NB4 (cell line): ENCODE results near the gene STIP1.

Experiments
- DNase-seq: peaks from one replicate; pipeline ENCODE4 v3.0.0; 2010; ENCODE audit warnings: low read depth
- H3K4me3 ChIP-seq: one replicate; pipeline ENCODE4 v1.5.1; 2011; ENCODE audit warnings: mild to moderate bottlenecking, low read depth, low read length, moderate library complexity
- MYC ChIP-seq: IDR thresholded peaks from 2 replicates; pipeline ENCODE4 v1.6.1; 2011; ENCODE audit warnings: low read depth, low read length
- POLR2A ChIP-seq: IDR thresholded peaks from 2 replicates; pipeline ENCODE4 v1.6.1; 2011; ENCODE audit warnings: mild to moderate bottlenecking; ENCODE audit not compliant: insufficient read length; ENCODE audit errors: extremely low read depth
- TF ChIP-seq, protein P1 (sequence below): IDR thresholded peaks from one replicate; pipeline ENCODE4 v1.5.1; 2012; ENCODE audit warnings: low read depth, low read length
- TF ChIP-seq, protein P2 (sequence below): IDR thresholded peaks from 2 replicates; pipeline ENCODE4 v1.6.1; 2011; ENCODE audit warnings: low read depth, low read length

Gene STIP1

DNA sequence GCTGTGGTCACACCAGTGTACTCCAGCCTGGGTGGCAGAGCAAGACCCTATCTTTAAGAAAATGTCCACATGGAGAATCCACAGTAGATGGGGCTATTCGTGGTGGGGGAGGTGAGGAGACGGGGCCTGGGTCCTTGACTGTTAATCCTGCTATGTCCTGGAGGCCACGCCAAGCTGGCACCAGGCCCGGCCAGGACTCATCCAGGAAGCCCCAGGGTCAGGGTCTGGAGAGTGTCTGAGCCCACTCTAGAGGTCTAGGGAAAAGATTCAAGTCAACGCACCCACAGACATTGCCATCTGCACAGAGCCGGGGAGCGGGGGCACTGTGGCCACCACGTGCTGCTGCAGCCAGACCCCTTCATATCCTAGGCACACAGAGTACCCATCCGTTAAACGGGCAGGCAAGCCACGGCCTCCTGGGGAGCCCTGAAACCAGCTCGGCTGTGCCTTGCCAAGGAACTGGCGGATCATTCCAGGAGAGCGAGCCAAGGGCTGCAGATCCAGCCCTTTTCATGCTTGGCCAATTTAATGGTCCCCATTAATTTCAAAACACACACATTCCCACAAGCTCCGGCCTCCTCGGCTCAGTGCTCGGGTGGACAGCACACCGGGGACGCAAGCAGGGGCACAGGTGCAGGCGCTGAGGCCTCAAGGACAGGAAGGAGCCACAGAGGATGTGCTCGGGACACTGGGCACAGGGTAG is 44.7 kb upstream of the STIP1 start:
- TF ChIP-seq, protein P1, sequence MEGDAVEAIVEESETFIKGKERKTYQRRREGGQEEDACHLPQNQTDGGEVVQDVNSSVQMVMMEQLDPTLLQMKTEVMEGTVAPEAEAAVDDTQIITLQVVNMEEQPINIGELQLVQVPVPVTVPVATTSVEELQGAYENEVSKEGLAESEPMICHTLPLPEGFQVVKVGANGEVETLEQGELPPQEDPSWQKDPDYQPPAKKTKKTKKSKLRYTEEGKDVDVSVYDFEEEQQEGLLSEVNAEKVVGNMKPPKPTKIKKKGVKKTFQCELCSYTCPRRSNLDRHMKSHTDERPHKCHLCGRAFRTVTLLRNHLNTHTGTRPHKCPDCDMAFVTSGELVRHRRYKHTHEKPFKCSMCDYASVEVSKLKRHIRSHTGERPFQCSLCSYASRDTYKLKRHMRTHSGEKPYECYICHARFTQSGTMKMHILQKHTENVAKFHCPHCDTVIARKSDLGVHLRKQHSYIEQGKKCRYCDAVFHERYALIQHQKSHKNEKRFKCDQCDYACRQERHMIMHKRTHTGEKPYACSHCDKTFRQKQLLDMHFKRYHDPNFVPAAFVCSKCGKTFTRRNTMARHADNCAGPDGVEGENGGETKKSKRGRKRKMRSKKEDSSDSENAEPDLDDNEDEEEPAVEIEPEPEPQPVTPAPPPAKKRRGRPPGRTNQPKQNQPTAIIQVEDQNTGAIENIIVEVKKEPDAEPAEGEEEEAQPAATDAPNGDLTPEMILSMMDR, result no peak
- TF ChIP-seq, protein P2, sequence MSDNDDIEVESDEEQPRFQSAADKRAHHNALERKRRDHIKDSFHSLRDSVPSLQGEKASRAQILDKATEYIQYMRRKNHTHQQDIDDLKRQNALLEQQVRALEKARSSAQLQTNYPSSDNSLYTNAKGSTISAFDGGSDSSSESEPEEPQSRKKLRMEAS, result no peak
- TF ChIP-seq POLR2A (no peak), MYC (no peak)
- H3K4me3 ChIP-seq, result no peak overlapping the region
- DNase-seq, result no peak

DNA sequence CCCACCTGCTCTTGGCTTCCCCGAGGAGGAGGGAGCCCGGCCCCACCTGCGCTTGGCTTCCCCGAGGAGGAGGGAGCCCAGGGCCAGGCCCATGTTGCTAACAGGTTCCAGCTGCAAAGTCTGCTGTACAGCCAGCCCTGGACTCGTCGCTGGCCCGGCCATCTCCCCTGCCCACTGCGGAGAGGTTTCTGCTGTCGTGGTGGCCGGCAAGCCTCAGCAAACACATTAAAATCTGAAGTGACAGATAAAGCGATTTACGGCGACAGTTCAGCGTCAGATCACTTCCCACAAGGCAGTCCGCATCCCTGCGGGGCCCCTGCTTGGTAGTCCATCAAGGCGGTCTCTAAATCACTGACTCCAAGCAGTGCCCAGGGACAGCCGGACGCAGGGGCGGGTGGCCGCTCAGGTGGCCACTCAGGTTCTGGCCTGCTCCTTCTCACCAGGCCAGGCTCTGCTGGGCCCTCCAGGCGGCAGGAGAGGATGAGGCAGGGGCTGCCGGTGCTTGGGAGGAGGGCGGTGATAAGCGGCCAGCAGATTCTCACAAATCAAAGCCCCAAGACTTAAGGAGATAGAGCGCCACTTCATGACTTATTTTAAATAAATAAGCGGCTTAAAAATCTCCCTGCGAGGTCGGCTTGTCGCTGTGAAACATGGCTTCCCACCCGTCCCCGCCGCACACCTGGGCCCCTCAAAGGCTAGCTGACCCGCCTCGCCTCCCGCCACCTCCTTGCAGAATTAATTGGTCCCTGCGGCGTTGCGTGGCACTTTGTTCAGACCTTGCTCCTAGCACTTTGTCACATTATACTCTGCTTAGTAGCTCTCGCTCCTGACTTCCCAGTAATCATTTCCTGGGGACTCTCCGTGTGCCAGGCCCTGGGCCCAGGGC is 41.1 kb upstream of the STIP1 start:
- DNase-seq, result no peak
- H3K4me3 ChIP-seq, result no peak overlapping the region
- TF ChIP-seq POLR2A (no peak), MYC (no peak)
- TF ChIP-seq, protein P2, result no peak
- TF ChIP-seq, protein P1, result no peak

DNA sequence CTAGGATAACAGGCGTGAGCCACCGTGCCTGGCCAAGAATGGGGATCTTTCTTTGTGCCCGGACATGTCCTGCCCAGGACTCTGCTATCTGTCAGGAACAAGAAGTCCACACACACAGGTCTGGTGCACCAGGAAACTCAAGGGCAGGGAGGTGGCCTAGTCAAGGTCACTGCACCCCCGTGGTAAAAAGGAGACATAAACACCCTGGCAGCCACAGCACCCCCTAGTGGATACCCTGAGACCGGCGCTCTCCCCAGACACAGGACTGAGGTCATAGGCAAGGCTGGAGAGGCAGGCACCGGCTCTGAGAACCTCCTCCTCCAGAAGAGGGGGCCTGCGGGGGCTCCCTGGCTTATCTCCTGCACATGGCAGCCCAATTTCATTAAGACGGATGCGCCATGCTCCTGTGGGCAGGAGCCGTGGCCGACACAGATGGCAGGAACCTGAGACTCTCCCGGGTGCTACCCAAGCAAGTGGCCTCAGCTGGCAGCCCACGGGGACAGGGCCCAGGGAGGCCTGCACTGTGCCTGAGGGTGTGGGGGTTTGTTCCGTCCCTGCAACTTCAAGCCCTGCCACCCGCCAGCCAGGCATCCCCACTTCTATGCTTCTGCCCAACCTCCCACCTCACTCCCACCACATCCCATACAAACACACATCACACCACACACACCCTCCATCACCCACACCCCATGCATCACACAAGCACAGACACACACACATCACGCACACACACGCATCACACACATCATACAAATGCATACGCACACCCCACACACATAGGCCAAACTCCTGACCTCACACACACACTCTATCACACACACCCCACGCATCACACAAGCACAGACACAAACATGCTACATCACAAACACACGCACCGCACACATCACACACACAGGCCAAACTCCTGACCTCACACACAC is 39.7 kb upstream of the STIP1 start:
- TF ChIP-seq, protein P1, result peak; percentile 89
- no peak for TF ChIP-seq MYC
- no peak overlapping the region for H3K4me3 ChIP-seq
- DNase-seq, result peak; percentile 78

DNA sequence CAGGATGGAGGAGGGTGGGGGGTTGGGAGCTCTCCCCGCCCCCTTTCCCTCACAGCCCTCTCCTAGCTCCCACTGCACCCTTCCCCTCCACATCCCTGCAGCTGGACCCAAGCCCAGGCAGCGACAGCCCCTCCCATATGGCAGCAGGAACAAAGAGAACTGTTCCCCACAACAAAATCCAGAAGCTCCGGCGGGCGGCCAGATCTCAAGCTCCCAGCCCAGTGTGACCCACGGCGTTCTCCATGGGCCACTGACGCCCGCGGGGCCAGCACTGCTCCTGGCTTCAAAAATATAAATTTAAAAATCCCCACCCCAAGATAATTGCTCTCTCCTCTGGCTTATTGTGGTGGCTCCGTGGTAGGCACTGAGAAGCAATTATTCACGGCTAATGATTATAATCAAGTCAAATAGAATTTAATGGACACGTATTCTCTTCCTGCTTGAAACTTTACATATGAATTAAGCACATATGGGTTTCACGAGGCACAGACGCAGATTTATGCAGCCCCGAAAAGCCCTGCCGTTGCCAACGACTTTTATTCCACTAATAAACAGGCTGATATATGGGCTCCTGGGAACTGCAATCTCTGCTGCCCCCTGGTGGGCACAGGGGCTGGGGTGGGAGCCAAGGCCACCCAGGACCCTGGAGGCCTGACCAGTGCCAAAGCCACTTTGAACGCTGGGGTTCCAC is 37.6 kb upstream of the STIP1 start:
- no peak for TF ChIP-seq MYC
- no peak for TF ChIP-seq POLR2A
- TF ChIP-seq, protein P2, result no peak
- TF ChIP-seq, protein P1, result peak; percentile 95
- no peak overlapping the region for H3K4me3 ChIP-seq
- peak; percentile 76 for DNase-seq

DNA sequence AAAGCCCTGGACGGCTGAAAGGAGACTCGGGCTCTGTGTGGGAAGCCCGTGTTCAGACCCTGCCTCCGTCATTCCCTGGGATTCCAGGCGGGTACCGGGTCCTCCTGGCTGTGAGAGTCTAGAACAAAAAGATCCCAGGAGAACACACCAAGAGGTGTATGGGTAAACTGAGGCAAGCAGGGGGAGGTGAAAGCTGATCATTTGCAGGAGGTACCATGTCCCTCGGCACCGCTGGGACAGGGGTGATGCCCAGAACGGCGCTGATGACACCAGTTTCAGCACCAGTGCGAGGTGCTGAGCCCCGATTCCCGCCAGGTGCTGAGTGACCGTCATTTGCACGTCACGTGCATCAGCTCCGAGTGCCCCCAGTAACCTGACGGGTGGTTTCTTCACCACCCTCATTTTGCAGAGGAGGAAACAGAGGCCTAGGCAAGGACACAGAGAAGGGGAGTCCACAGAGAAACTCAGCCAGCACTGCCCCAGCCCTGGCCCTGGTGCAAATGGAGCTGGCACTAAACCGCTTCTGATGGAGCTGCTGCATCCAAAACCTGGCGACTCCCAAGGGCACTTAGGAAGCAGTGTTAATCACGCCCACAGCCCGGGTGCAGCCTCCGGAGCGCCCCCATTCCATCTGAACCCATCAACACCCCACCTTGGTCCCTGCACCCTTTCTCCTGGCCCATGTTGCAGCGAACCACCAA is 36.9 kb upstream of the STIP1 start:
- no peak for DNase-seq
- no peak overlapping the region for H3K4me3 ChIP-seq

More for the DNA sequence above, 36.9 kb upstream of the STIP1 start:
- TF ChIP-seq MYC, result no peak
- TF ChIP-seq, protein P2, result no peak
- no peak for TF ChIP-seq POLR2A
- TF ChIP-seq, protein P1, result no peak
